Mesendoderm (in vitro differentiated cells): ENCODE results near the gene HRG. TPM values are rescaled to one million over a fixed set of nuclear protein-coding genes. Genes with fewer than 3 reads are reported as not detected.

ENCODE experiments used
- DNase-seq: peaks from one replicate; pipeline ENCODE4 v3.0.0; 2013
- H2AK5ac ChIP-seq: 2 replicates; pipeline ENCODE4 v1.6.1; 2013; ENCODE audit warnings: low read length, inconsistent platforms
- H2BK120ac ChIP-seq: 2 replicates; pipeline ENCODE4 v1.6.1; 2013; ENCODE audit warnings: low read depth, mild to moderate bottlenecking, low read length, moderate library complexity, mixed read lengths
- H2BK15ac ChIP-seq: replicated peaks from 2 replicates; pipeline ENCODE4 v1.6.1; 2013; ENCODE audit warnings: low read depth, mild to moderate bottlenecking, moderate library complexity
- H2BK5ac ChIP-seq: 2 replicates; pipeline ENCODE4 v1.6.1; 2013; ENCODE audit warnings: low read length, inconsistent platforms
- H3K18ac ChIP-seq: 2 replicates; pipeline ENCODE4 v1.6.1; 2013; ENCODE audit warnings: mild to moderate bottlenecking, low read length, mixed read lengths
- H3K23ac ChIP-seq: one replicate; pipeline ENCODE4 v1.6.1; 2013; ENCODE audit warnings: low read length
- H3K27ac ChIP-seq: 2 replicates; pipeline ENCODE4 v1.5.1; 2013; ENCODE audit warnings: low read depth, mild to moderate bottlenecking, inconsistent platforms, low read length, moderate library complexity
- H3K27me3 ChIP-seq: 2 replicates; pipeline ENCODE4 v1.6.1; 2013; ENCODE audit warnings: low read length, control low read depth, mild to moderate bottlenecking, inconsistent platforms; ENCODE audit not compliant: insufficient read depth, poor library complexity
- H3K36me3 ChIP-seq: 2 replicates; pipeline ENCODE4 v1.6.1; 2013; ENCODE audit warnings: low read length, inconsistent platforms; ENCODE audit not compliant: control insufficient read depth, insufficient read depth
- H3K4ac ChIP-seq: one replicate; pipeline ENCODE4 v1.6.1; 2013; ENCODE audit warnings: low read depth, mild to moderate bottlenecking, low read length, moderate library complexity
- H3K4me1 ChIP-seq: 2 replicates; pipeline ENCODE4 v1.6.1; 2013; ENCODE audit warnings: low read depth, low read length, inconsistent platforms; ENCODE audit not compliant: control insufficient read depth
- H3K4me2 ChIP-seq: 2 replicates; pipeline ENCODE4 v1.6.1; 2013; ENCODE audit warnings: low read length
- H3K4me3 ChIP-seq: 2 replicates; pipeline ENCODE4 v1.5.1; 2013; ENCODE audit warnings: mild to moderate bottlenecking, low read length
- H3K56ac ChIP-seq: one replicate; pipeline ENCODE4 v1.6.1; 2013; ENCODE audit warnings: low read length
- H3K79me1 ChIP-seq: 2 replicates; pipeline ENCODE4 v1.6.1; 2013; ENCODE audit warnings: low read length, inconsistent platforms
- H3K79me2 ChIP-seq: 2 replicates; pipeline ENCODE4 v1.6.1; 2013; ENCODE audit warnings: mild to moderate bottlenecking, low read length; ENCODE audit not compliant: control insufficient read depth, insufficient read depth
- H3K9ac ChIP-seq: 2 replicates; pipeline ENCODE4 v1.6.1; 2013; ENCODE audit warnings: low read length, inconsistent platforms
- H4K5ac ChIP-seq: one replicate; pipeline ENCODE4 v1.6.1; 2013; ENCODE audit warnings: low read length
- H4K8ac ChIP-seq: one replicate; pipeline ENCODE4 v1.6.1; 2013; ENCODE audit warnings: low read depth, mild to moderate bottlenecking, control low read depth, low read length, moderate library complexity
- WGBS: extraction: QIAGEN DNeasy Blood & Tissue Kit; methylation state at CpG from one replicate; pipeline ENCODE4 v1.1.7; 2013; ENCODE audit warnings: low lambda C conversion rate, missing lambda C conversion rate; ENCODE audit not compliant: insufficient coverage; ENCODE audit errors: extremely low coverage; 5-methylcytosine and 5-hydroxymethylcytosine counted together
- small RNA-seq: library from polyadenylated mRNA; stranded (forward); fragments of <200 nt; extraction: miRNeasy Mini kit (QIAGEN cat#:217004); gene quantifications from one replicate; pipeline ENCODE3, GENCODE V24; 2013; ENCODE audit not compliant: insufficient read depth

The HRG gene

DNA sequence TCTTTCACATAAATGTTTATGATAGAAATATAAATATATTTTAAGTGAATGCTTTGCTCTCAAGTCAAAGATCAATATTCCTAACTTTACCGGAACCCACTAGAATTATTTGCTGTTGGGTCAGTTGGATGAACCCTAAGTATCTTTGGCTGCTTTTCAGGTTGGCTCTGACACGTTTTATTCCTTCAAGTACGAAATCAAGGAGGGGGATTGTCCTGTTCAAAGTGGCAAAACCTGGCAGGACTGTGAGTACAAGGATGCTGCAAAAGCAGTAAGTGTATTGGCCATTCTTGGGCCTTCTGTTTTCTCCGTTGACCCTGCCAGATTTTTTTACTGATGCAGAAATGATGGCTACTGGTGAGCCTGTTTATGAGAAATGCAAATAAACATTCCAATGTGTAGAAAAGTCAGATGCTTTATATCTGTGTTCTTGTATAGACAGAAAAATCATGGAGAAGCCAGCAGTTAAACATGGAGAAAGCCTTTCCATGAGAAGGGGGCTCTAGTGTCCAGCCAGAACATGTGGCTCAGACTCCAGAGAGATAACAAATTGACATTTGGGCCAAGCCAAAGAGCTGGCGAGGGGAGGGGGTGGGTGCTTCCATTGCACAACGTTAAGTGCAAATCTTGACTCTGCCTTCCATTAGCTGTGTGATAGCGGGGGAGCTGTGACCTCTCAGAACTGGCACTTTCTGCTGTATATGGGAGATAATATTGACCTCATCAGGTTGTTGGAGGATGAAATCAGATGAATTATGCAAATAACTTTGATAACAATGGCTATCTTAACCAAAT is 54.3 kb downstream of the HRG start:
- Histone ChIP-seq H2BK120ac (no peak overlapping the region), H3K27ac (no peak overlapping the region)
- WGBS, result no CpG with 5 or more reads among the region's 7 CpGs

DNA sequence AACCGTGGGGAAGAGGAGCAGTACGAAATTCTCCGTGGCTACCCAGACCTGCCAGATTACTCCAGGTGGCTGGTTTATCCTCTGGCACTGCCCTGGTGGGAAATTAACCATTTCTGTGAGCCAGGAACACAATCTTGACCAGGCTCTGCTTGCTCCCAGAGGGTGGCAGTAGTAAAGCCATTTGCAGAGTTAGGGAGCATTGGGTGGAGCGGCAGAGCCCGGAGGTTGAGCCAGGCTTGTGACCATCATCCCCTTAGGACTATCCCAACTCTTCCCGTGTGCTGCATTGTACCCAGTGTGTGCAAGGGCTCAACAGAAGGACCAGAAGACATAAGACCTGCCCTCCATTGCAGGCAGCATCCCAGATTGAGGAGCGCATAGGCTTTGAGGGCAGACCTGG is 56.6 kb downstream of the HRG start:
- no peaks in the 10 kb centered on the region for H3K27me3 ChIP-seq
- H3K79me2 ChIP-seq, result no peaks in the 10 kb centered on the region
- H3K79me1 ChIP-seq, result no peaks in the 10 kb centered on the region
- H2AK5ac ChIP-seq, result no peak overlapping the region
- H3K9ac ChIP-seq, result no peak overlapping the region
- H3K27ac ChIP-seq, result no peak overlapping the region
- H3K4me3 ChIP-seq, result no peak overlapping the region
- H3K23ac ChIP-seq, result no peak overlapping the region
- no peak overlapping the region for H4K8ac ChIP-seq
- WGBS, result no CpG with 5 or more reads among the region's 7 CpGs
- H2BK5ac ChIP-seq, result no peak overlapping the region
- H3K4me1 ChIP-seq, result no peaks in the 10 kb centered on the region
- H4K5ac ChIP-seq, result no peak overlapping the region
- no peak overlapping the region for H3K4me2 ChIP-seq
- H3K4ac ChIP-seq, result no peak overlapping the region
- DNase-seq, result peak; percentile 63
- H2BK15ac ChIP-seq, result no peak overlapping the region
- H3K56ac ChIP-seq, result no peak overlapping the region
- H3K18ac ChIP-seq, result no peak overlapping the region
- H2BK120ac ChIP-seq, result no peak overlapping the region
- H3K36me3 ChIP-seq, result no peaks in the 10 kb centered on the region

More for the DNA sequence above, 54.3 kb downstream of the HRG start:
- Histone ChIP-seq H3K18ac (no peak overlapping the region), H2BK5ac (no peak overlapping the region), H2AK5ac (no peak overlapping the region), H3K4me1 (no peaks in the 10 kb centered on the region), H2BK15ac (no peak overlapping the region), H3K4me2 (no peak overlapping the region), H3K36me3 (no peaks in the 10 kb centered on the region), H3K27me3 (no peaks in the 10 kb centered on the region), H3K56ac (no peak overlapping the region), H3K9ac (no peak overlapping the region), H3K79me1 (no peaks in the 10 kb centered on the region), H3K4ac (no peak overlapping the region), H3K23ac (no peak overlapping the region), H4K8ac (no peak overlapping the region), H3K79me2 (no peaks in the 10 kb centered on the region), H3K4me3 (no peak overlapping the region), H4K5ac (no peak overlapping the region)
- no peak for DNase-seq

DNA sequence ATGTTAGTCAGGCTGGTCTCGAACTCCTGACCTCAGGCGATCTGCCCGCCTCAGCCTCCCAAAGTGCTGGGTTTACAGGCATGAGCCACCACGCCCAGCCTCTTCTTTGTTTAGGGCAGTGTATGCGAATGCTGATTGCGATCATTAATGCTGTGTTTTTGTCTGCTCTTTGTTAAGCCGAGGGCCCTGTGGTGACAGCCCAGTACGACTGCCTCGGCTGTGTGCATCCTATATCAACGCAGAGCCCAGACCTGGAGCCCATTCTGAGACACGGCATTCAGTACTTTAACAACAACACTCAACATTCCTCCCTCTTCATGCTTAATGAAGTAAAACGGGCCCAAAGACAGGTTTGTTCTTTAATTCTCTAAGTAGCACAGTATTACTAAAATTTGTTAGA is 59.1 kb downstream of the HRG start:
- H3K36me3 ChIP-seq, result no peaks in the 10 kb centered on the region
- no peak overlapping the region for H3K23ac ChIP-seq
- no peak overlapping the region for H3K9ac ChIP-seq
- no peaks in the 10 kb centered on the region for H3K79me1 ChIP-seq
- H4K5ac ChIP-seq, result no peak overlapping the region
- H2AK5ac ChIP-seq, result no peak overlapping the region
- H3K27me3 ChIP-seq, result no peaks in the 10 kb centered on the region
- no CpG with 5 or more reads among the region's 12 CpGs for WGBS
- no peak overlapping the region for H2BK120ac ChIP-seq
- H3K56ac ChIP-seq, result no peak overlapping the region
- H3K4me1 ChIP-seq, result no peaks in the 10 kb centered on the region
- no peak for DNase-seq
- H2BK5ac ChIP-seq, result no peak overlapping the region
- H3K4ac ChIP-seq, result no peak overlapping the region
- no peak overlapping the region for H3K18ac ChIP-seq
- no peak overlapping the region for H4K8ac ChIP-seq
- H3K27ac ChIP-seq, result no peak overlapping the region
- no peaks in the 10 kb centered on the region for H3K79me2 ChIP-seq
- H3K4me3 ChIP-seq, result no peak overlapping the region
- H3K4me2 ChIP-seq, result no peak overlapping the region
- H2BK15ac ChIP-seq, result no peak overlapping the region

Small RNAs within 50 kb of the gene (small RNA-seq; reads per million reads assigned to genes)
- not detected for gene RF00017
